Stimulated activated CD4-positive, alpha-beta T cell treated with anti-CD3 and anti-CD28 coated beads, Interleukin-12 subunit alpha, Interleukin-12 subunit beta, amount 100 ng/mL, for 4 hours (primary cell): Measurements from ENCODE around the gene ZNHIT6.

Source experiments
- DNase-seq: peaks from one replicate; pipeline ENCODE4 v3.0.0-alpha.2; 2020

Gene ZNHIT6

GRCh38 chr1:85616736-85617135, 91.5 kb downstream of the ZNHIT6 start:
- no peak for DNase-seq

- DNase-seq: no peak
Measured at GRCh38 chr1:85616364-85616705, 91.9 kb downstream of the ZNHIT6 start.

- DNase-seq: no peak
Measured at GRCh38 chr1:85615586-85616363, 92.5 kb downstream of the ZNHIT6 start.

GRCh38 chr1:85612704-85613361, 95.4 kb downstream of the ZNHIT6 start:
- no peak for DNase-seq

DNA sequence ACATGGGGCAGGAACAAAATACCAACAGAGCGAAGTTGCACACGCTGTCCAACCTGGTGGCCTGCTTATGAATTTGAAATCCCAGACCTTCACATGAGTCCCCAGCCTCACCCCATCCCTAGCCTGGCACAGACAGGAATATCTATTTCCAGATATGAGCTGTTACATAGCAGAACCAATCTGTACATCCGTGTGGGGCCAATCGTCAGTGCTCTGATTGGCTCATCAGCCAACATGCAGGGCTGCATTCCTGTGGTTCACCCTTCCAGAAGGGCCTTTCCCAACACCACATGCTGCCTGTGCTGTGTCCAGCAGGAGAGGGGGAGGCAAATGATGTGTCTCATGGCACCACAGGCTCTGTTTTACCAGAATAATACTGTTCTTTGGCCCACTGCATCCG, 96.4 kb downstream of the ZNHIT6 start:
- DNase-seq: no peak

- no peak for DNase-seq
Measured at GRCh38 chr1:85611425-85611824, 96.8 kb downstream of the ZNHIT6 start.

DNA sequence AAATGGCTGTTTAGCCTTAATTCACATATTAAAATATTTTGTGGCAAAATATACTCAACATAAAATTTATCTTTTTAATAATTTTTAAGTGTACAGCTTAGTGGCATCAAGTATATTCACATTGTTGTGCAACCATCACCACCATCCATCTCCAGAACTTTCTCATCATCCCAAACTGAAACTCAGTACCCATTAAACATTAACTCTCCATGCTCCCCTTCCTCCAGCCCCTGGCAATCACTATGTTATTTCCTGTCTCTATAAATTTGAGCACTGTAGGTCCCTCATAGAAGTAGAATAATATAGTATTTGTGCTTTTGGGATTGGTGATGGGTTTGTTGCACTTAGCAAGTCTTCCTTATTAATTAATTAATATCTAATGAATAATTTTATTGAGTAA, 98.3 kb downstream of the ZNHIT6 start:
- no peak for DNase-seq

DNA sequence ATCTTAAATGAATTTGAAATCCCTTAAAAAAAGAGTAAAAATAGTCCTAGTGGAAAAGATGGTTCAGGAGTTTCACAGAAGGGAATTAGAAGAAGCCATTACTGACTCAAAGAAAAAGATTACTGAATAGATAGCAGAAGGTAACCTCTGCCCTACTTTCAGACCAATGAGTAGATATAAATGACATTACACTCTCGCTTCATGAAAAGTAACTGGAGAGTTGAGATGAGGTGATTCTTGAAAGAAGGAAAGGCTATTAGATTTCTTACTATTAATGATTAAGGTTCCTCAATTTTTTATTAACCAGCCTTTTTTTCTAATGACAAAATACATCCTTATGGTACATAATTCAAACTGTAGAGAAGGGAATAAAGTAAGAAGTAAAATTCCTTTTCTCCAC, 99.4 kb downstream of the ZNHIT6 start:
- DNase-seq: no peak

- no peak for DNase-seq
Measured at GRCh38 chr1:85607921-85608265, 100.3 kb downstream of the ZNHIT6 start.

DNA sequence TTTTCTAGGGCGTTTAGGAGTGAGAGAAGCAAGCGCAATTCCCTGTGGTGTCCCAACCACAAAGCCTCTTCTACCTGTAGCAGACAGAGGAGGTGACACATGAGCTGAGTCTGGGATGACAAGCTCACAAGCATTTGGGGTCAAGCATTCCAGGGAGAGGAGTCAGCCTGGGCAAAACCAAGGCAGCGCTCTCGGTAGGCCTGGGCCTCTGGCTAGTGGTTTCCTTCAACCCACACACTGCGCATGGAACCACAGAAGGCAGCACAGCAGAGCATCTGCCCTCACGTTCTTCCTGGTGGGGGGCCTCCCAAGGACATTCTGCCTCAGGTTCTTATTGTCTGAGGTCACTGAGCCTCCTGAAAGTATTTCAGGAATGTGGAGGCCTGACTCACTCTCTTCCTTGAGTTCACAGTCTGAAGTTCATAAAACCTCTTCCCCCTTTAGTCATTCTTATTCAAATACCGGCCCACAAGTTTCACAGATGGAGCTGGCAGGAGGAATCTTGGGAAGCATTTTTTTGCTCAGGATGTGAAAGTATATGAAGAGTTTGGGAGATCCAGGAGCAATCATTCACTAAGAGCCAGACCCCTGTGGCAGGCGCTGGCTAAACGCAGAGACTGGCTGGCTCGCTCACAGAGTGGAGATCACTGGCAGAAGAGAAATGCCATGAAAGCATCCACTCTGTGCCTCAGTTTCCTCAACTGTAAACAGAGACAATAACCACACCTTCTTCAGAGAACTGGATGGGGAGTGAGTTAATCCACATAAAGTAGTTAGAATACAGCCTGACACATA, 100.9 kb downstream of the ZNHIT6 start:
- no peak for DNase-seq

DNA sequence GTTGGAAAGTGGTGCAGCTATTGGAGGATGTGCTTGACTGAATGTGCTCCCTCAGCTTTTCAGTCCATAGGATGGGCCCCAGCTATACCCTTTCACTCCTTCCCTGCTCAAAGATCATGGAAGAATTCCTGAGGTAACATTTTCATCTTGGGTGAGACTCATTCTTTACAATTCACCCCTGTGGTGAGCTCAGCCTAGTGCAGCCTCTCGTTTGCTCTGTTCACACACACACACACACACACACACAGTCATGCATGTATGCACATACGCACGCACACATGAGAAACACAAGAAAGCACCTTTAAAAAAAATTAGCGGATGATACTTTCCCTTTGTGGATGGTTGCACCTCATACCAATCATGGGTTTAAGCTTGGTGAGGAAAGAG, 101.8 kb downstream of the ZNHIT6 start:
- DNase-seq: no peak

- no peak for DNase-seq
Measured at GRCh38 chr1:85605484-85606413, 102.5 kb downstream of the ZNHIT6 start.

GRCh38 chr1:85604298-85604997, 103.8 kb downstream of the ZNHIT6 start:
- DNase-seq: no peak

- no peak for DNase-seq
Measured at GRCh38 chr1:85603086-85603880, 105.0 kb downstream of the ZNHIT6 start.

GRCh38 chr1:85602571-85602970, 105.7 kb downstream of the ZNHIT6 start:
- no peak for DNase-seq

- no peak for DNase-seq
Measured at GRCh38 chr1:85601901-85602300, 106.3 kb downstream of the ZNHIT6 start.

GRCh38 chr1:85599681-85600080, 108.6 kb downstream of the ZNHIT6 start:
- DNase-seq: no peak
